Stomach (tissue), 9 donors: ENCODE results near the gene TAS2R4. TPM values are rescaled to one million over a fixed set of nuclear protein-coding genes. Genes with fewer than 3 reads are reported as not detected.
"Not testable (repeated sequence)": the region's sequence is repeated elsewhere in the genome, so short reads cannot be mapped to it uniquely, and the experiment has no call there.

Experiments
- DNase-seq, 2 donors: peaks; one replicate each; pipeline versions ENCODE4 v3.0.0 to v3.0.0-alpha.2; 2013 to 2019
- H3K27ac ChIP-seq, 5 donors: fragments of 200-600 bp in 4 of 5; sonication (generic) in 4 of 5; one replicate each; pipeline ENCODE4 v1.5.1; 2013 to 2019; ENCODE audit warnings: mild to moderate bottlenecking in 1 of 5, moderate library complexity in 1 of 5
- H3K27me3 ChIP-seq, 3 donors: fragments of 200-600 bp; sonication (generic); one replicate each; pipeline ENCODE4 v1.5.1; 2017 to 2019; ENCODE audit warnings: mixed run types in 1 of 3
- H3K36me3 ChIP-seq, 4 donors: fragments of 200-600 bp; sonication (generic); 1 replicate in 3 of 4; 2 replicates in 1 of 4; pipeline ENCODE4 v1.5.1; 2016 to 2019
- H3K4me1 ChIP-seq, 4 donors: fragments of 200-600 bp; sonication (generic); one replicate each; pipeline ENCODE4 v1.5.1; 2016 to 2019
- H3K4me3 ChIP-seq, 4 donors: fragments of 200-600 bp; sonication (generic) in 3 of 4; one replicate each; pipeline ENCODE4 v1.5.1; 2016 to 2019; ENCODE audit warnings: mild to moderate bottlenecking in 1 of 4
- H3K9me3 ChIP-seq, 4 donors: fragments of 200-600 bp; sonication (generic); one replicate each; pipeline ENCODE4 v1.5.1; 2016 to 2019
- EP300 ChIP-seq: sonication (generic); formaldehyde crosslinking; IDR thresholded peaks from one replicate; pipeline ENCODE4 v1.6.1; 2017; ENCODE audit warnings: antibody characterized with exemption
- POLR2A ChIP-seq, 4 donors: fragments of 450-650 bp; IDR thresholded peaks; one replicate each; pipeline ENCODE4 v1.6.1; 2016; ENCODE audit warnings: antibody characterized with exemption in 4 of 4, control low read depth in 2 of 4, mild to moderate bottlenecking in 1 of 4, moderate library complexity in 1 of 4
- POLR2AphosphoS5 ChIP-seq, 3 donors: sonication (generic); formaldehyde crosslinking; IDR thresholded peaks; one replicate each; pipeline ENCODE4 v1.6.1; 2016; ENCODE audit warnings: antibody characterized with exemption in 3 of 3
- WGBS, 5 donors: extraction: QIAGEN DNeasy Blood & Tissue Kit in 3 of 5; methylation state at CpG; one replicate each; pipeline versions ENCODE4 v1.1.5 to v1.1.7; 2013 to 2018; 5-methylcytosine and 5-hydroxymethylcytosine counted together
- intact Hi-C: fragments of 100-400 bp; cut with DNase I; formaldehyde crosslinking; loops from one replicate; pipeline ENCODE4 v1.15.1; 2023; ENCODE audit warnings: low total_unique reads
- polyA plus RNA-seq, 3 donors: library from polyadenylated mRNA; stranded (reverse); fragments of 200-250 nt; gene quantifications; one replicate each; pipeline ENCODE4 v1.2.3, GENCODE V29; 2013
- small RNA-seq, 4 donors: library from RNA; depleted of rRNA; stranded (forward); fragments of <200 nt; gene quantifications; one replicate each; pipeline ENCODE3, GENCODE V24; 2016
- total RNA-seq, 5 donors: library from RNA; depleted of rRNA; stranded (reverse); fragments of >200 nt; gene quantifications; one replicate each; pipeline versions ENCODE4 v1.1.0 to v1.2.3, GENCODE V29; 2014 to 2016
- TF ChIP-seq, protein P1 (sequence below), 7 experiments: fragments of 450-650 bp in 4 of 7; fragments of 200-600 bp in 3 of 7; sonication (generic) in 3 of 7; IDR thresholded peaks; one replicate each; pipeline ENCODE4 v1.5.1; 2016 to 2019; ENCODE audit warnings: antibody characterized with exemption in 7 of 7, control low read depth in 2 of 7, mild to moderate bottlenecking in 1 of 7
- donor health status: healthy with polysubstance abuse.
- donor health status: Bipolar disorder and iron deficiency.
- donor health status: healthy.

TAS2R4 gene
- total and polyA plus RNA-seq, 8 donors: 0.23 to 3.7 (median 1.0) TPM; not detected in 3

DNA sequence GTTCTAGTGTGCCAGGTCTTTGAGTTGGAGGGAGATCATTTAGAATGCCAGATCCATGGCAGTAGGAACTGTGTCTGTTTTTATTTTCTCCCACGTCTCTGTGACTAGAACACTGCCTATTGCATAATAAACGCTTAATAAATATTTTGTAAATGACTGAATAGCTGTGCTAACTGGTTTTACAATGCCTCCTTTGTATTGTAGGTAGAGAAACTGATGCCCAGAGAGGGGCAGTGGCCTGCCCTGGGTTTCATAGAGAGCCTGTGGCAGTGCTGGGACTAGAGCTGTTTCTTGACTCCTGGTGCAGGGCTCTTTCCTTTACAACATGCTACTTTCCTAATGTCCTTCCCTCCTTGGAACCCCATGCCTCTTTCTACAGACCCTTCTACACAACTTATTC lies 16.1 kb downstream of the TAS2R4 start:
- DNase-seq: no peak
- Histone ChIP-seq H3K9me3 (no peaks in the 10 kb centered on the region), H3K27ac (no peak overlapping the region), H3K36me3 (peaks cover 0 to 30% (median 23%) of the 10 kb centered on the region in 4 donors), H3K27me3 (no peaks in the 10 kb centered on the region), H3K4me1 (no peaks in the 10 kb centered on the region), H3K4me3 (no peak overlapping the region)
- 79 to 94% (median 80%) methylated on average over 2 of the region's 2 CpGs for WGBS, 5 donors
- TF ChIP-seq EP300 (no peak), POLR2AphosphoS5 (IDR thresholded peaks at IDR 0.05) (no peak)
- intact Hi-C loops: no loop called here

DNA sequence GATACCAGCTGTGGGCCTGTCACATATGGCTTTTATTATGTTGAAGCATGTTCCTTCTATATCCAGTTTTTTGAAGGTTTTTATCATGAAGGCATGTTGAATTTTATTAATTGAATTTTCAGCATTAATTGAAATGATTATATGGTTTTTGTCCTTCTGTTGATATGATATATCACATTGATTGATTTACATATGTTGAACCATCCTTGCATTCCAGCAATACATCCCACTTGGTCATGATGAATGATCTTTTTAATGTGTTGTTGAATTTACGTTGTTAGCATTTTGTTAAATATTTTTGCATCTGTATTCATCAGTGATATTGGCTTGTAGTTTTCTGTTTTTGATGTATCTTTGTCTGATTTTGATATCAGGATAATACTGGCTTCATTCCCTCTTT lies 43.6 kb downstream of the TAS2R4 start:
- H3K27ac ChIP-seq: no peak overlapping the region
- no peak for TF ChIP-seq POLR2AphosphoS5 (IDR thresholded peaks at IDR 0.05)
- TF ChIP-seq EP300: no peak
- TF ChIP-seq, protein P1, sequence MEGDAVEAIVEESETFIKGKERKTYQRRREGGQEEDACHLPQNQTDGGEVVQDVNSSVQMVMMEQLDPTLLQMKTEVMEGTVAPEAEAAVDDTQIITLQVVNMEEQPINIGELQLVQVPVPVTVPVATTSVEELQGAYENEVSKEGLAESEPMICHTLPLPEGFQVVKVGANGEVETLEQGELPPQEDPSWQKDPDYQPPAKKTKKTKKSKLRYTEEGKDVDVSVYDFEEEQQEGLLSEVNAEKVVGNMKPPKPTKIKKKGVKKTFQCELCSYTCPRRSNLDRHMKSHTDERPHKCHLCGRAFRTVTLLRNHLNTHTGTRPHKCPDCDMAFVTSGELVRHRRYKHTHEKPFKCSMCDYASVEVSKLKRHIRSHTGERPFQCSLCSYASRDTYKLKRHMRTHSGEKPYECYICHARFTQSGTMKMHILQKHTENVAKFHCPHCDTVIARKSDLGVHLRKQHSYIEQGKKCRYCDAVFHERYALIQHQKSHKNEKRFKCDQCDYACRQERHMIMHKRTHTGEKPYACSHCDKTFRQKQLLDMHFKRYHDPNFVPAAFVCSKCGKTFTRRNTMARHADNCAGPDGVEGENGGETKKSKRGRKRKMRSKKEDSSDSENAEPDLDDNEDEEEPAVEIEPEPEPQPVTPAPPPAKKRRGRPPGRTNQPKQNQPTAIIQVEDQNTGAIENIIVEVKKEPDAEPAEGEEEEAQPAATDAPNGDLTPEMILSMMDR (IDR thresholded peaks at IDR 0.05): no peak
- TF ChIP-seq POLR2A (IDR thresholded peaks at IDR 0.05): no peak
- WGBS, 5 donors: 83 to 100% (median 96%) methylated on average over 1 of the region's 1 CpG
- H3K4me3 ChIP-seq: no peak overlapping the region
- no peaks in the 10 kb centered on the region for H3K4me1 ChIP-seq
- no peaks in the 10 kb centered on the region for H3K27me3 ChIP-seq
- H3K9me3 ChIP-seq: peaks cover 0 to 65% (median 34%) of the 10 kb centered on the region in 4 donors
- no peak for DNase-seq
- peaks cover 0 to 10% (median 3%) of the 10 kb centered on the region in 4 donors for H3K36me3 ChIP-seq
- intact Hi-C loops: no loop called here

DNA sequence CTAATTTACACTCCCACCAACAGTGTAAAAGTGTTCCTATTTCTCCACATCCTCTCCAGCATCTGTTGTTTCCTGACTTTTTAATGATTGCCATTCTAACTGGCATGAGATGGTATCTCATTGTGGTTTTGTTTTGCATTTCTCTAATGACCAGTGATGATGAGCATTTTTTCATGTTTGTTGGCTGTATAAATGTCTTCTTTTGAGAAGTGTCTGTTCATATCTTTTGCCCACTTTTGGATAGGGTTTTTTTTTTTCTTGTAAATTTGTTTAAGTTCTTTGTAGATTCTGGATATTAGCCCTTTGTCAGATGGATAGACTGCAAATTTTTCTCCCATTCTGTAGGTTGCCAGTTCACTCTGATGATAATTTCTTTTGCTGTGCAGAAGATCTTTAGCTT lies 46.0 kb downstream of the TAS2R4 start:
- H3K9me3 ChIP-seq: peaks cover 0 to 59% (median 34%) of the 10 kb centered on the region in 4 donors
- H3K27me3 ChIP-seq, intact Hi-C loops, H3K27ac ChIP-seq, DNase-seq, H3K4me1 ChIP-seq, H3K4me3 ChIP-seq: not testable (repeated sequence)
- peaks cover 0 to 11% (median 3%) of the 10 kb centered on the region in 4 donors for H3K36me3 ChIP-seq

Small RNAs within 50 kb of the gene (small RNA-seq; reads per million reads assigned to genes)
- gene RNU1-82P: 0 reads per million in 4 donors

Other genes with a start within 250 kb of the TAS2R4 start
- gene AGK, start 225.3 kb upstream of the TAS2R4 start, total RNA-seq: 10 to 100 TPM in 4 of 5 donors, 1 to 10 TPM in 1; 2.9 to 42.8 (median 19.6) TPM
- gene AGK, start 225.3 kb upstream of the TAS2R4 start, polyA plus RNA-seq: 10 to 100 TPM in 1 of 3 donors, 1 to 10 TPM in 2; 6.6 to 11.6 (median 7.3) TPM
- gene DENND11, start 74.5 kb upstream of the TAS2R4 start, total RNA-seq: 10 to 100 TPM; 10.5 to 80.2 (median 47.2) TPM
- gene DENND11, start 74.5 kb upstream of the TAS2R4 start, polyA plus RNA-seq: 10 to 100 TPM in 1 of 3 donors, 1 to 10 TPM in 2; 5.8 to 13.0 (median 9.5) TPM
- gene WEE2, start 68.3 kb upstream of the TAS2R4 start, total RNA-seq: under 1 TPM in 1 of 5 donors, not detected in 4; 0.37 TPM
- gene WEE2, start 68.3 kb upstream of the TAS2R4 start, polyA plus RNA-seq: not detected
- gene SSBP1, start 38.3 kb upstream of the TAS2R4 start, total RNA-seq: 100 to 1,000 TPM in 1 of 5 donors, 10 to 100 TPM in 4; 17.4 to 145 (median 59.8) TPM
- 100 to 1,000 TPM; 169 to 207 (median 198) TPM for gene SSBP1, start 38.3 kb upstream of the TAS2R4 start, polyA plus RNA-seq
- 1 to 10 TPM in 2 of 5 donors, under 1 TPM in 1, not detected in 2; 0.58 to 5.7 (median 4.4) TPM for gene TAS2R3, start 12.6 kb upstream of the TAS2R4 start, total RNA-seq
- not detected for gene TAS2R3, start 12.6 kb upstream of the TAS2R4 start, polyA plus RNA-seq
- gene TAS2R5, start 13.5 kb downstream of the TAS2R4 start, total RNA-seq: 10 to 100 TPM in 1 of 5 donors, 1 to 10 TPM in 3, not detected in 1; 4.4 to 45.5 (median 9.0) TPM
- 1 to 10 TPM in 1 of 3 donors, under 1 TPM in 1, not detected in 1; 0.92 to 1.1 TPM for gene TAS2R5, start 13.5 kb downstream of the TAS2R4 start, polyA plus RNA-seq
- not detected for gene PRSS37, start 64.8 kb downstream of the TAS2R4 start, total RNA-seq
- gene PRSS37, start 64.8 kb downstream of the TAS2R4 start, polyA plus RNA-seq: not detected
- gene OR9A4, start 139.7 kb downstream of the TAS2R4 start, total RNA-seq: not detected
- gene OR9A4, start 139.7 kb downstream of the TAS2R4 start, polyA plus RNA-seq: not detected
- 1 to 10 TPM in 1 of 5 donors, under 1 TPM in 1, not detected in 3; 0.29 to 1.3 TPM for gene CLEC5A, start 170.3 kb downstream of the TAS2R4 start, total RNA-seq
- 1 to 10 TPM in 1 of 3 donors, under 1 TPM in 2; 0.10 to 1.4 (median 0.31) TPM for gene CLEC5A, start 170.3 kb downstream of the TAS2R4 start, polyA plus RNA-seq
- not detected for gene TAS2R38, start 197.1 kb downstream of the TAS2R4 start, total RNA-seq
- gene TAS2R38, start 197.1 kb downstream of the TAS2R4 start, polyA plus RNA-seq: not detected
- 1 to 10 TPM in 3 of 5 donors, under 1 TPM in 1, not detected in 1; 0.43 to 3.6 (median 2.9) TPM for gene MGAM, start 219.2 kb downstream of the TAS2R4 start, total RNA-seq
- gene MGAM, start 219.2 kb downstream of the TAS2R4 start, polyA plus RNA-seq: under 1 TPM; 0.15 to 0.78 (median 0.75) TPM